IPS-18c (cell line): Measurements from ENCODE around the gene MBNL3.

Experiments used
- H3K4me3 ChIP-seq: 2 replicates; pipeline ENCODE4 v1.7.0; 2013; ENCODE audit warnings: low read depth, mild to moderate bottlenecking, low read length, moderate library complexity; ENCODE audit not compliant: insufficient read depth
- H3K9me3 ChIP-seq: one replicate; pipeline ENCODE4 v1.6.1; 2013; ENCODE audit warnings: mild to moderate bottlenecking, low read length, moderate library complexity; ENCODE audit not compliant: control insufficient read depth, insufficient read depth

MBNL3 gene, protein sequence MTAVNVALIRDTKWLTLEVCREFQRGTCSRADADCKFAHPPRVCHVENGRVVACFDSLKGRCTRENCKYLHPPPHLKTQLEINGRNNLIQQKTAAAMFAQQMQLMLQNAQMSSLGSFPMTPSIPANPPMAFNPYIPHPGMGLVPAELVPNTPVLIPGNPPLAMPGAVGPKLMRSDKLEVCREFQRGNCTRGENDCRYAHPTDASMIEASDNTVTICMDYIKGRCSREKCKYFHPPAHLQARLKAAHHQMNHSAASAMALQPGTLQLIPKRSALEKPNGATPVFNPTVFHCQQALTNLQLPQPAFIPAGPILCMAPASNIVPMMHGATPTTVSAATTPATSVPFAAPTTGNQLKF

GRCh38 chrX:132488819-132489577, at the start of gene MBNL3:
MBNL3 (minus strand) TSS chrX:132489038; CDS start chrX:132439611, 49,427 bp downstream.
- H3K4me3 ChIP-seq: peak within 1 kb of the TSS; percentile 50
- no peaks in the 10 kb centered on the region for H3K9me3 ChIP-seq

GRCh38 chrX:132533409-132533808, 44.6 kb upstream of the MBNL3 start:
- Histone ChIP-seq H3K9me3 (peaks cover 3% of the 10 kb centered on the region), H3K4me3 (no peak overlapping the region; the same call in 1 of the 2 replicates)

GRCh38 chrX:132532913-132533312, 44.1 kb upstream of the MBNL3 start:
- peaks cover 3% of the 10 kb centered on the region for H3K9me3 ChIP-seq
- no peak overlapping the region for H3K4me3 ChIP-seq

DNA sequence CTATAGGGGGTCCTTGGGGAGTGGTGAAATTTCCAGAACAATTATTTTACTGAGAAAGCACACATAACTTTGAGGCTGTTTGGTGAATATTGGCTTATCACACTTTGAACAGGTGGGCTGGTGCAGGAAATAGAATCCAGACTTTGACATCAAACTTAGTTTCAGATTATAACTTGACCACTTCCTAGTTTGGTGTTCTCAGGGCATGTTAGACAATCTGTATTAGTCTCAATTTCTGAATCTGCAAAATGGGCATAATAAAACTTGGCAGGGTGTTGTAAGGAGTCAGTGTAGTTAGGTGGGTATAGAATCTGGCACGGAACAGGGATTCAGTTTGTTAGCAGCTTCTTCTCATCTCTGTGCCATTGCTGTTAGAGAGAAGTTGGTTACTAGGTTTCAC, 43.3 kb upstream of the MBNL3 start:
- peaks cover 3% of the 10 kb centered on the region for H3K9me3 ChIP-seq
- no peak overlapping the region for H3K4me3 ChIP-seq

- no peak overlapping the region for H3K4me3 ChIP-seq
- peaks cover 2% of the 10 kb centered on the region for H3K9me3 ChIP-seq
Observed at GRCh38 chrX:132520792-132521191, 32.0 kb upstream of the MBNL3 start.

DNA sequence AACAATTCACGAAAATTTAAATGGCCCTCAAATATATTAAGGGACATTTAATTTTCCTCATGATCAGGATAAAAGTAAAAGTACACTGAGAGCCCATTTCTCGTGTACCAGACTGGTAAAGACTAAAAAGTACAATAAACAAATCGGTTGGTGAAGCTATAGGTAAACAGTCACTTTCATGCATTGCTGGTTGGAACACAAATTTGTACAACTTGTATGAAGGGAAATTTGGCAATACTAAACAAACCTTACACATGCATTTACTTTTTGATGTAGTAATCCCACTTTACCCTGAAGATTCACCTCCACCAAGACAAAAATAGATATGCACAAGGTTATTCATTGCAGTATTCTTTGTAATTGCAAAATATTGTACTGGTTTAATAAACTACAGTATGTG, 31.4 kb upstream of the MBNL3 start:
- H3K4me3 ChIP-seq: no peak overlapping the region
- H3K9me3 ChIP-seq: peaks cover 2% of the 10 kb centered on the region

- Histone ChIP-seq H3K4me3 (no peak overlapping the region), H3K9me3 (no peaks in the 10 kb centered on the region)
Observed at GRCh38 chrX:132518401-132518800, 29.6 kb upstream of the MBNL3 start.

- Histone ChIP-seq H3K9me3 (peaks cover 2% of the 10 kb centered on the region), H3K4me3 (no peak overlapping the region)
Observed at GRCh38 chrX:132508834-132509233, 20.0 kb upstream of the MBNL3 start.

- Histone ChIP-seq H3K9me3 (peaks cover 2% of the 10 kb centered on the region), H3K4me3 (no peak overlapping the region)
Observed at GRCh38 chrX:132505116-132505515, 16.3 kb upstream of the MBNL3 start.

DNA sequence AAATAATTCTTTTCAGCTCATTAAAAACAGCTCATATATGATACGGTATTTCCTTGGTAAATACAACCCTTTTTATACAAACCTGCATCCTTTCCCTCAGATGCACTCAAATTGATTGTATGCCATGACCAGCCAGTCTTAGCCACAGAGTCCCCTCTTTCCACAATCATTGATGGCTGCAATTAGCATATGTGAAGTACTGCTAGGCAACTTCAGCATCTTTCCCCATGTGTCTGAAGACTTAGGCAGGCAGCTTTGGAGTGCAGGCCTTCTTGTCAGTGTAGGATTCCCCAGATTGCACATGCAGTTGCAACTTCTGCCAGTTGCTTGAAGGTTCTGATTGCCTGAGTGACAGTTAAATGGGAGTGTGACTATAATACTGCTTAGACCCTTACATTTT, 15.6 kb upstream of the MBNL3 start:
- no peak overlapping the region for H3K4me3 ChIP-seq
- peaks cover 2% of the 10 kb centered on the region for H3K9me3 ChIP-seq

DNA sequence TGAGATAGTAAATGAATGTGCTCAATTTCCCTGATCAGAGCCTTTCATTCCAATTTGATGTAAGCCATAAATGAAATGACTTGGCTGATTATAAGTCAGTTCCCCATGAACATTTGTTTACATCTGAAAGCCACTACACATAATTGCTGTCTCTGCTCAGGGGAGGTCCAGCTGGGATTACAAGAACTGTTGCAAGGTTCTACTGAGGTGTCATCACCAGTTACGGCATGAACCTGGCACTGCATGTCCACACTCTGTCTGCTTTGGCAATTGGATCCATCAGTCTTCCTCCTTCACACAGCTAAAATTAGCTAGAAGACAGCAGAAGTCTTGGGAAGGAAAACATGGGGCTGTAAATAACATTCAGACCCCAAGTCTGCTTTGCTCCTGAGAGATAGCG, 12.8 kb upstream of the MBNL3 start:
- no peak overlapping the region for H3K4me3 ChIP-seq
- peaks cover 2% of the 10 kb centered on the region for H3K9me3 ChIP-seq

GRCh38 chrX:132497432-132497831, 8.6 kb upstream of the MBNL3 start:
- Histone ChIP-seq H3K4me3 (no peak overlapping the region), H3K9me3 (no peaks in the 10 kb centered on the region)

DNA sequence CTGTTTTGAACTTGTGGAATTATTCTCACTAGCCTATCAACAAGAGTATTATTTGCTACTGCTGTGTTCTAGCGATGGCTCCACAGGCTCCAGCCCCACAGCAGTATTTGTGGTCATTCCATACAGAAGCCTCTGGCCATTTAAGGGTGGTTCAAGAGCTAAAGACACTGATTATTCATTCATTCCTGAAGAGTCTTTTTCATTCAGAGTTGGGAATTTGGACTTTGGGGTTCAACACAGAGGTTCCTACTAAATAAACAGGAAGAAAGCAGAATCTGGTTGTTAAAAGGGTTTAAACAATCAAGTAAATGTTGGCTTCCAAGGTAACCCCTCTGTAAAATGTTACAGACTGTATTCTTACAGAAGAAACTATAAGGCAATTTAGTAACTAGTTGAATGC, 4.3 kb upstream of the MBNL3 start:
- Histone ChIP-seq H3K9me3 (no peaks in the 10 kb centered on the region), H3K4me3 (no peak overlapping the region)

- no peaks in the 10 kb centered on the region for H3K9me3 ChIP-seq
- H3K4me3 ChIP-seq: no peak overlapping the region
Observed at GRCh38 chrX:132491191-132491590, 2.4 kb upstream of the MBNL3 start.

GRCh38 chrX:132489578-132490419, 961 bp upstream of the MBNL3 start:
- H3K9me3 ChIP-seq: no peaks in the 10 kb centered on the region
- peak overlapping the region; percentile 50 for H3K4me3 ChIP-seq

- H3K4me3 ChIP-seq: peak overlapping the region; percentile 50
Observed at GRCh38 chrX:132488180-132488705, 595 bp downstream of the MBNL3 start.

GRCh38 chrX:132486599-132487178, 2.1 kb downstream of the MBNL3 start:
- Histone ChIP-seq H3K9me3 (no peaks in the 10 kb centered on the region), H3K4me3 (no peak overlapping the region)

More at GRCh38 chrX:132488180-132488705, 595 bp downstream of the MBNL3 start:
- no peaks in the 10 kb centered on the region for H3K9me3 ChIP-seq
